Hepatocyte (in vitro differentiated cells): ENCODE data around the gene GGT6. TPM values are rescaled to one million over a fixed set of nuclear protein-coding genes. Genes with fewer than 3 reads are reported as not detected.

Experiments
- DNase-seq: peaks from one replicate; pipeline ENCODE4 v3.0.0-alpha.2; 2016; ENCODE audit warnings: low spot score
- H2AFZ ChIP-seq: fragments of 200-600 bp; sonication (generic); 2 replicates; pipeline ENCODE4 v1.6.0; 2016; ENCODE audit warnings: antibody characterized with exemption, mild to moderate bottlenecking
- H3K27ac ChIP-seq: fragments of 200-600 bp; sonication (generic); 2 replicates; pipeline ENCODE4 v1.5.1; 2016; ENCODE audit warnings: mild to moderate bottlenecking
- H3K27me3 ChIP-seq: fragments of 200-600 bp; sonication (generic); 2 replicates; pipeline ENCODE4 v1.6.1; 2016
- H3K36me3 ChIP-seq: fragments of 200-600 bp; sonication (generic); replicated peaks from 2 replicates; pipeline ENCODE4 v1.5.1; 2016; ENCODE audit warnings: low read depth; ENCODE audit not compliant: insufficient read depth
- H3K4me1 ChIP-seq: fragments of 200-600 bp; sonication (generic); 2 replicates; pipeline ENCODE4 v1.5.1; 2016; ENCODE audit warnings: mild to moderate bottlenecking, moderate library complexity; ENCODE audit not compliant: insufficient read depth
- H3K4me2 ChIP-seq: fragments of 200-600 bp; sonication (generic); 2 replicates; pipeline ENCODE4 v1.6.0; 2016
- H3K4me3 ChIP-seq: fragments of 200-600 bp; sonication (generic); 2 replicates; pipeline ENCODE4 v1.5.1; 2016; ENCODE audit warnings: mild to moderate bottlenecking
- H3K79me2 ChIP-seq: fragments of 200-600 bp; sonication (generic); 2 replicates; pipeline ENCODE4 v1.6.0; 2017; ENCODE audit warnings: mild to moderate bottlenecking
- H3K9me2 ChIP-seq: fragments of 200-600 bp; sonication (generic); replicated peaks from 2 replicates; pipeline ENCODE4 v1.6.0; 2017; ENCODE audit warnings: mild to moderate bottlenecking; ENCODE audit not compliant: insufficient read depth
- H3K9me3 ChIP-seq: fragments of 200-600 bp; sonication (generic); 2 replicates; pipeline ENCODE4 v1.5.1; 2016; ENCODE audit warnings: low read depth, mild to moderate bottlenecking
- H4K20me1 ChIP-seq: fragments of 200-600 bp; sonication (generic); 2 replicates; pipeline ENCODE4 v1.6.0; 2016; ENCODE audit warnings: mild to moderate bottlenecking; ENCODE audit not compliant: insufficient read depth, poor library complexity, severe bottlenecking
- CTCF ChIP-seq: fragments of 200-600 bp; sonication (generic); IDR thresholded peaks from 2 replicates; pipeline ENCODE4 v1.5.1; 2016; ENCODE audit warnings: antibody characterized with exemption, mild to moderate bottlenecking; ENCODE audit not compliant: poor library complexity
- EZH2 ChIP-seq: fragments of 200-600 bp; sonication (generic); IDR thresholded peaks from 2 replicates; pipeline ENCODE4 v1.6.1; 2016; ENCODE audit warnings: antibody characterized with exemption, mild to moderate bottlenecking, borderline replicate concordance
- EZH2phosphoT487 ChIP-seq: fragments of 200-600 bp; sonication (generic); IDR thresholded peaks from one replicate; pipeline ENCODE4 v1.6.1; 2018; ENCODE audit warnings: antibody characterized with exemption, mild to moderate bottlenecking, low read depth, moderate library complexity; ENCODE audit not compliant: unreplicated experiment, severe bottlenecking
- WGBS: methylation state at CpG from one replicate; pipeline ENCODE4 v1.1.6; 2016; ENCODE audit warnings: low lambda C conversion rate; ENCODE audit errors: missing lambda C conversion rate; 5-methylcytosine and 5-hydroxymethylcytosine counted together
- polyA plus RNA-seq: library from polyadenylated mRNA; unstranded; fragments of >200 nt; fragmentation: Nextera tagmentation; extraction: Ambion mirVana; gene quantifications from 2 replicates; pipeline ENCODE4 v1.2.1, GENCODE V29; 2016
- total RNA-seq: library from RNA; depleted of rRNA; stranded (reverse); fragments of >200 nt; gene quantifications from 2 replicates; pipeline ENCODE4 v1.2.3, GENCODE V29; 2014

GGT6 gene
- total and polyA plus RNA-seq, 2 experiments from 2014 or later = not detected

- peaks cover 69% of the 10 kb centered on the region for H3K4me1 ChIP-seq
- H3K36me3 ChIP-seq = no peaks in the 10 kb centered on the region
- peak; percentile 63 for DNase-seq
- H3K4me2 ChIP-seq = peak overlapping the region; percentile 84
- no peak for TF ChIP-seq EZH2phosphoT487
- TF ChIP-seq EZH2 = no peak
- TF ChIP-seq CTCF = no peak
- no peak overlapping the region for H3K4me3 ChIP-seq
- no peak overlapping the region for H2AFZ ChIP-seq
- WGBS = 25% methylated on average over 9 of the region's 9 CpGs
- H4K20me1 ChIP-seq = peaks cover 3% of the 10 kb centered on the region
- H3K9me3 ChIP-seq = no peaks in the 10 kb centered on the region
- H3K27me3 ChIP-seq = no peaks in the 10 kb centered on the region
- peak overlapping the region; percentile 89 for H3K27ac ChIP-seq
- H3K9me2 ChIP-seq = no peaks in the 10 kb centered on the region
- H3K79me2 ChIP-seq = peaks cover 92% of the 10 kb centered on the region
These were observed 27.4 kb upstream of the GGT6 start for GRCh38 chr17:4587803-4588202.

GRCh38 chr17:4587195-4587594 lies 26.8 kb upstream of the GGT6 start:
- peak overlapping the region; percentile 89 for H3K27ac ChIP-seq
- no peaks in the 10 kb centered on the region for H3K9me3 ChIP-seq
- TF ChIP-seq EZH2 = no peak
- no peak for TF ChIP-seq EZH2phosphoT487
- TF ChIP-seq CTCF = no peak
- no peak for DNase-seq
- peaks cover 70% of the 10 kb centered on the region for H3K4me1 ChIP-seq
- H3K4me3 ChIP-seq = no peak overlapping the region
- H3K27me3 ChIP-seq = no peaks in the 10 kb centered on the region
- no peak overlapping the region for H2AFZ ChIP-seq
- H3K36me3 ChIP-seq = no peaks in the 10 kb centered on the region
- H3K9me2 ChIP-seq = no peaks in the 10 kb centered on the region
- H3K79me2 ChIP-seq = peaks cover 86% of the 10 kb centered on the region
- H4K20me1 ChIP-seq = peaks cover 3% of the 10 kb centered on the region
- WGBS = 89% methylated on average over 7 of the region's 7 CpGs
- H3K4me2 ChIP-seq = peak overlapping the region; percentile 84

GRCh38 chr17:4586043-4586442 lies 25.7 kb upstream of the GGT6 start:
- Histone ChIP-seq H3K4me2 (peak overlapping the region; percentile 84), H3K27me3 (no peaks in the 10 kb centered on the region), H3K4me3 (peak overlapping the region; percentile 70), H3K27ac (peak overlapping the region; percentile 89), H3K9me3 (no peaks in the 10 kb centered on the region), H3K4me1 (peaks cover 59% of the 10 kb centered on the region), H3K79me2 (peaks cover 75% of the 10 kb centered on the region), H3K9me2 (no peaks in the 10 kb centered on the region), H2AFZ (no peak overlapping the region), H4K20me1 (peaks cover 3% of the 10 kb centered on the region), H3K36me3 (no peaks in the 10 kb centered on the region)
- WGBS = 56% methylated on average over 9 of the region's 9 CpGs
- DNase-seq = no peak
- TF ChIP-seq CTCF (no peak), EZH2 (no peak), EZH2phosphoT487 (no peak)

- no peaks in the 10 kb centered on the region for H3K36me3 ChIP-seq
These were observed 25.2 kb upstream of the GGT6 start for GRCh38 chr17:4585638-4585994.

More at GRCh38 chr17:4585638-4585994, 25.2 kb upstream of the GGT6 start:
- Histone ChIP-seq H4K20me1 (peaks cover 3% of the 10 kb centered on the region), H3K79me2 (peaks cover 71% of the 10 kb centered on the region), H3K27me3 (no peaks in the 10 kb centered on the region), H3K4me1 (peaks cover 55% of the 10 kb centered on the region), H3K4me2 (peak overlapping the region; percentile 84), H3K9me2 (no peaks in the 10 kb centered on the region), H3K27ac (peak overlapping the region; percentile 89), H3K4me3 (peak overlapping the region; percentile 70), H2AFZ (no peak overlapping the region), H3K9me3 (no peaks in the 10 kb centered on the region)
- no peak for TF ChIP-seq EZH2phosphoT487
- TF ChIP-seq CTCF = no peak
- TF ChIP-seq EZH2 = no peak
- no peak for DNase-seq
- 46% methylated on average over 7 of the region's 7 CpGs for WGBS
